ENCODE data around the gene TRAPPC11.

- TF ChIP-seq POLR2A (IDR thresholded peaks at IDR 0.05; ENCODE audit: low read depth, low read length) = no peak
- no peak for TF ChIP-seq FOS (IDR thresholded peaks at IDR 0.05; ENCODE audit: low read depth, low read length)
- no peak for TF ChIP-seq RFX5 (IDR thresholded peaks at IDR 0.05; ENCODE audit: low read depth, low read length)
- no peak for TF ChIP-seq RCOR1 (IDR thresholded peaks at IDR 0.05; ENCODE audit: insufficient replicate concordance, low read length)
- TF ChIP-seq ELK1 (IDR thresholded peaks at IDR 0.05; ENCODE audit: borderline replicate concordance, low read depth, low read length) = no peak
- TF ChIP-seq CTCF (conservative IDR thresholded peaks at IDR 0.05; ENCODE audit: low read depth, low read length) = no peak
- TF ChIP-seq USF2 (IDR thresholded peaks at IDR 0.05; ENCODE audit: low read depth, low read length) = no peak
- no peak for TF ChIP-seq SMC3 (IDR thresholded peaks at IDR 0.05; ENCODE audit: low read depth, low read length)
- no peak for TF ChIP-seq MAZ (IDR thresholded peaks at IDR 0.05; ENCODE audit: borderline replicate concordance, low read depth, low read length)
These were observed 22.2 kb upstream of the TRAPPC11 start for GRCh38 chr4:183636923-183637322.
